B cell (primary cell): ENCODE data around the gene TLR9. TPM values are rescaled to one million over a fixed set of nuclear protein-coding genes. Genes with fewer than 3 reads are reported as not detected.
A peak's percentile ranks its signal among the peaks of the same experiment; 100 is the strongest.

Experiments
- ATAC-seq: fragments of 200-7000 bp; cut with Tn5 transposase; one replicate; pipeline ENCODE4 v1.10.0; 2021; ENCODE audit warnings: low read depth, mild to moderate bottlenecking, moderate number of reproducible peaks, moderate library complexity
- CTCF ChIA-PET: fragments of 350-600 bp; sonication (Branson Sonifier 250); formaldehyde crosslinking; loops from one replicate; lab custom pipeline; 2021; ENCODE audit warnings: antibody characterized with exemption, inconsistent platforms; lab: Charles Lee
- POLR2A ChIA-PET: fragments of 350-600 bp; sonication (Branson Sonifier 250); formaldehyde crosslinking; loops from one replicate; lab custom pipeline; 2021; ENCODE audit warnings: antibody characterized with exemption; lab: Charles Lee
- DNase-seq: peaks from one replicate; pipeline ENCODE4 v3.0.0; 2013
- H2AFZ ChIP-seq: 2 replicates; pipeline ENCODE4 v1.6.1; 2012; ENCODE audit warnings: mild to moderate bottlenecking, low read depth, low read length; ENCODE audit not compliant: insufficient read depth, poor library complexity, severe bottlenecking
- H3K27ac ChIP-seq, 2 donors: 1 replicate in 1 of 2; 2 replicates in 1 of 2; pipeline ENCODE4 v1.5.1; 2012 to 2013; ENCODE audit warnings: low read length in 2 of 2, mild to moderate bottlenecking in 2 of 2, moderate library complexity in 1 of 2
- H3K27me3 ChIP-seq, 4 experiments: fragments of 200-600 bp in 1 of 4; sonication (generic) in 1 of 4; replicated peaks in 1 of 4; 1 replicate in 2 of 4; 2 replicates in 2 of 4; pipeline versions ENCODE4 v1.6.1 to v1.7.0; 2013 to 2016; ENCODE audit warnings: low read length in 3 of 4, mild to moderate bottlenecking in 2 of 4, mixed read lengths in 1 of 4, moderate library complexity in 1 of 4; ENCODE audit not compliant: insufficient read depth in 4 of 4, control insufficient read depth in 3 of 4; ENCODE audit errors: control extremely low read depth in 1 of 4
- H3K36me3 ChIP-seq, 2 experiments: replicated peaks in 1 of 2; 1 replicate in 1 of 2; 2 replicates in 1 of 2; pipeline versions ENCODE4 v1.6.1 to v1.7.1; 2013; ENCODE audit warnings: low read length in 1 of 2; ENCODE audit not compliant: insufficient read depth in 2 of 2, control insufficient read depth in 1 of 2; ENCODE audit errors: control extremely low read depth in 1 of 2, extremely low read depth in 1 of 2
- H3K4me1 ChIP-seq, 2 donors: fragments of 200-600 bp in 1 of 2; sonication (generic) in 1 of 2; 1 replicate in 1 of 2; 2 replicates in 1 of 2; pipeline versions ENCODE4 v1.5.1 to v1.6.1; 2013 to 2017; ENCODE audit warnings: low read length in 2 of 2; ENCODE audit not compliant: control insufficient read depth in 2 of 2, insufficient read depth in 2 of 2
- H3K4me2 ChIP-seq: replicated peaks from 2 replicates; pipeline ENCODE3; 2012; ENCODE audit warnings: mild to moderate bottlenecking, low read depth, low read length; ENCODE audit not compliant: poor library complexity, severe bottlenecking
- H3K4me3 ChIP-seq, 5 experiments: fragments of 200-600 bp in 1 of 5; sonication (generic) in 1 of 5; 1 replicate in 3 of 5; 2 replicates in 2 of 5; pipeline versions ENCODE4 v1.5.1 to v1.7.0; 2011 to 2016; ENCODE audit warnings: low read length in 4 of 5, mild to moderate bottlenecking in 4 of 5, low read depth in 2 of 5, control low read depth in 1 of 5, moderate library complexity in 1 of 5; ENCODE audit not compliant: insufficient read depth in 1 of 5; ENCODE audit errors: control extremely low read depth in 1 of 5, extremely low read depth in 1 of 5
- H3K79me2 ChIP-seq: fragments of 200-600 bp; sonication (generic); one replicate; pipeline ENCODE4 v1.6.0; 2016; ENCODE audit warnings: low read length; ENCODE audit not compliant: control insufficient read depth, insufficient read depth
- H3K9ac ChIP-seq: fragments of 200-600 bp; sonication (generic); 2 replicates; pipeline ENCODE4 v1.6.1; 2017; ENCODE audit warnings: mild to moderate bottlenecking, low read length, moderate library complexity
- H3K9me3 ChIP-seq, 3 donors: one replicate each; pipeline versions ENCODE4 v1.6.1 to v1.7.1; 2013; ENCODE audit warnings: low read length in 2 of 3; ENCODE audit not compliant: control insufficient read depth in 2 of 3, insufficient read depth in 1 of 3; ENCODE audit errors: control extremely low read depth in 1 of 3
- H4K20me1 ChIP-seq: 2 replicates; pipeline ENCODE4 v1.6.0; 2012; ENCODE audit warnings: mild to moderate bottlenecking, low read length; ENCODE audit not compliant: insufficient read depth, control insufficient read depth, poor library complexity, severe bottlenecking
- H3K27ac Mint-ChIP-seq: one replicate; pipeline ENCODE4 v1.8.0; 2021; ENCODE audit warnings: mixed read lengths
- H3K27me3 Mint-ChIP-seq: one replicate; pipeline ENCODE4 v1.8.0; 2021; ENCODE audit warnings: mixed read lengths
- H3K4me1 Mint-ChIP-seq: one replicate; pipeline ENCODE4 v1.8.0; 2021; ENCODE audit warnings: mixed read lengths
- H3K4me3 Mint-ChIP-seq: one replicate; pipeline ENCODE4 v1.8.0; 2021; ENCODE audit warnings: mixed read lengths
- H3K9me3 Mint-ChIP-seq: one replicate; pipeline ENCODE4 v1.8.0; 2022; ENCODE audit warnings: mixed read lengths; ENCODE audit not compliant: insufficient read depth
- EZH2 ChIP-seq: IDR thresholded peaks from 2 replicates; pipeline ENCODE4 v1.6.1; 2012; ENCODE audit warnings: borderline replicate concordance, low read depth, mild to moderate bottlenecking, moderate library complexity, low read length; ENCODE audit not compliant: insufficient read depth, poor library complexity, severe bottlenecking
- WGBS: methylation state at CpG from one replicate; pipeline ENCODE4 v1.1.5; 2013; ENCODE audit warnings: missing lambda C conversion rate; ENCODE audit not compliant: insufficient coverage; 5-methylcytosine and 5-hydroxymethylcytosine counted together
- intact Hi-C: fragments of 100-400 bp; cut with micrococcal nuclease; formaldehyde crosslinking; loops from one replicate; pipeline ENCODE4 v1.10.0; 2022
- polyA plus RNA-seq: library from polyadenylated mRNA; depleted of rRNA; stranded (reverse); fragments of >200 nt; gene quantifications from 2 replicates; pipeline ENCODE4 v1.2.3, GENCODE V29; 2012
- total RNA-seq, 2 donors: library from RNA; stranded (reverse); fragments of 120-200 nt in 1 of 2; gene quantifications; 1 replicate in 1 of 2; 2 replicates in 1 of 2; pipeline versions ENCODE4 v1.2.3 to v1.2.4, GENCODE V29; 2013 to 2022
- TF ChIP-seq, protein P1 (sequence below): fragments of 200-600 bp; IDR thresholded peaks from one replicate; pipeline ENCODE4 v1.8.0; 2022; ENCODE audit warnings: antibody characterized with exemption, mild to moderate bottlenecking

The TLR9 gene
- total and polyA plus RNA-seq, 2 donors (not counting 1 experiment from before 2014, with no cell fraction given): 3.7 to 21.0 TPM

DNA sequence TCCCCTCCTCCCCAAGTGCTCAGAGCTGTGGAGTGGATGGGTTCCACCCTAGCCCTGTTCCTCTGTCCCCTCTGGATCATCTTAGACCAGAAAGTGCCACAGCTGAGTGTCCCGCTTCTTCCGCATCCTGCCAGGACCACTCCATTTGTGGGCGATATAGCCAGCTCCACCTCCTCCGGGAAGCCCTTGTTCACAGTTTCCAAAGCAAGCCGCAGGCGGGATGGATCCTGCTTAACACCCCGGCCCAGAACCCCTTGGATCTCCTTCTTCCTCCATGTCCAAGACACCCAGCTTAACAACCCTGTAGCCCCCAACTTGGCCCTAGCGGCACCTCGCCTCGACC is 28.0 kb downstream of the TLR9 start:
- H3K4me1 ChIP-seq: peaks cover 16 to 27% of the 10 kb centered on the region in 2 donors
- no peaks in the 10 kb centered on the region for H4K20me1 ChIP-seq
- H3K9me3 Mint-ChIP-seq: no peaks in the 10 kb centered on the region
- H3K27ac ChIP-seq: peak overlapping the region; percentile 41 to 79
- peaks cover 3 to 10% of the 10 kb centered on the region in 2 experiments for H3K36me3 ChIP-seq
- H3K79me2 ChIP-seq: peaks cover 26% of the 10 kb centered on the region
- H3K9me3 ChIP-seq: no peaks in the 10 kb centered on the region
- no peaks in the 10 kb centered on the region for H3K27me3 ChIP-seq
- peak overlapping the region in 4 of 5 experiments; percentile 82 to 90 (median 86) for H3K4me3 ChIP-seq
- CTCF ChIA-PET: interaction anchor here (1.8 to 1.9 kb wide), 2 partner anchors 23 to 28 kb away, joined by 6 read pairs; partner anchors contain the start of gene TLR9
- 54% methylated on average over 9 of the region's 10 CpGs for WGBS
- H3K27me3 Mint-ChIP-seq: no peaks in the 10 kb centered on the region
- peak overlapping the region; percentile 88 for H3K27ac Mint-ChIP-seq
- peak overlapping the region; percentile 94 for H2AFZ ChIP-seq
- TF ChIP-seq, protein P1, sequence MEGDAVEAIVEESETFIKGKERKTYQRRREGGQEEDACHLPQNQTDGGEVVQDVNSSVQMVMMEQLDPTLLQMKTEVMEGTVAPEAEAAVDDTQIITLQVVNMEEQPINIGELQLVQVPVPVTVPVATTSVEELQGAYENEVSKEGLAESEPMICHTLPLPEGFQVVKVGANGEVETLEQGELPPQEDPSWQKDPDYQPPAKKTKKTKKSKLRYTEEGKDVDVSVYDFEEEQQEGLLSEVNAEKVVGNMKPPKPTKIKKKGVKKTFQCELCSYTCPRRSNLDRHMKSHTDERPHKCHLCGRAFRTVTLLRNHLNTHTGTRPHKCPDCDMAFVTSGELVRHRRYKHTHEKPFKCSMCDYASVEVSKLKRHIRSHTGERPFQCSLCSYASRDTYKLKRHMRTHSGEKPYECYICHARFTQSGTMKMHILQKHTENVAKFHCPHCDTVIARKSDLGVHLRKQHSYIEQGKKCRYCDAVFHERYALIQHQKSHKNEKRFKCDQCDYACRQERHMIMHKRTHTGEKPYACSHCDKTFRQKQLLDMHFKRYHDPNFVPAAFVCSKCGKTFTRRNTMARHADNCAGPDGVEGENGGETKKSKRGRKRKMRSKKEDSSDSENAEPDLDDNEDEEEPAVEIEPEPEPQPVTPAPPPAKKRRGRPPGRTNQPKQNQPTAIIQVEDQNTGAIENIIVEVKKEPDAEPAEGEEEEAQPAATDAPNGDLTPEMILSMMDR: no peak
- TF ChIP-seq EZH2: no peak
- ATAC-seq (no peak), DNase-seq (no peak)
- H3K4me2 ChIP-seq: peak overlapping the region; percentile 85
- H3K4me1 Mint-ChIP-seq: peaks cover 37% of the 10 kb centered on the region
- intact Hi-C loops: loop anchor here (1.0 kb wide), 1 partner anchor 255 kb away; the partner anchor contains the start of gene PARP3
- POLR2A ChIA-PET: interaction anchor here (0.6 to 1.1 kb wide), 4 partner anchors 36 to 339 kb away, joined by 3 to 11 read pairs (median 5); partner anchors contain the start of genes ABHD14B, POC1A and UQCC5
- H3K9ac ChIP-seq: peak overlapping the region; percentile 86
- H3K4me3 Mint-ChIP-seq: peak overlapping the region; percentile 92

DNA sequence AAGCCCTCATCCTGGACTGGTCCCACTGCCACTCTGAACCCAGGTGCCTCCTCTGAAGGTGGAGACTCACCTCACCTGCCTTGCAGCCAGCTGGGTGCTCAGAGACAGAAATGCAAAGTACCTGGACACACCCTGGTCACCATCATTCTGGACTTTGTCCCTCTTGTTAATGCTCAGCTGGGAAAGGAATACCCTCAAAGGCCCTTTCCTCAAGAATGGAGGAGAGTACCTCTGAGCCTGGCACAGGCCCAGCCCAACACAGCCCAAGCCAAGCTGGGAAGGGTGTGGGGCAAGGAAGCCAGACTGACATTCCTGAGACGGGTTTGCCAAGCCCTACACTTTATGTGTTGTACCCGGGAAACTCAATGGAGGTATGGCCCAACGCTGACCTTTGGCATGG is 28.5 kb downstream of the TLR9 start:
- Histone ChIP-seq H3K9me3 (no peaks in the 10 kb centered on the region), H3K4me3 (no peak overlapping the region), H2AFZ (peak overlapping the region; percentile 94), H3K4me2 (peak overlapping the region; percentile 85), H3K79me2 (peaks cover 26% of the 10 kb centered on the region), H4K20me1 (no peaks in the 10 kb centered on the region), H3K9ac (no peak overlapping the region), H3K4me1 (peaks cover 15 to 25% of the 10 kb centered on the region in 2 donors), H3K27me3 (no peaks in the 10 kb centered on the region), H3K27ac (no peak overlapping the region), H3K36me3 (peaks cover 0 to 7% of the 10 kb centered on the region in 2 experiments)
- intact Hi-C loops: loop anchor here (1.0 kb wide), 1 partner anchor 255 kb away; the partner anchor contains the start of gene PARP3
- Mint-ChIP-seq H3K9me3 (no peaks in the 10 kb centered on the region), H3K4me1 (peaks cover 33% of the 10 kb centered on the region), H3K27ac (peak overlapping the region; percentile 88), H3K27me3 (no peaks in the 10 kb centered on the region), H3K4me3 (peak overlapping the region; percentile 92)
- no peak for TF ChIP-seq EZH2
- TF ChIP-seq, protein P1: no peak
- ChIA-PET CTCF (interaction anchor here (1.8 to 1.9 kb wide), 3 partner anchors 13 to 29 kb away, joined by 3 to 6 read pairs (median 6); partner anchors contain the start of gene TLR9), POLR2A (interaction anchor here (0.6 to 1.1 kb wide), 3 partner anchors 37 to 339 kb away, joined by 3 to 11 read pairs (median 6); partner anchors contain the start of genes ABHD14B and UQCC5)
- ATAC-seq: no peak
- no peak for DNase-seq
- WGBS: 93% methylated on average over 3 of the region's 3 CpGs
